HG03039 (cell line): ENCODE data around the gene BCAS3.

Experiments
- ATAC-seq: cut with Tn5 transposase; IDR thresholded peaks from one replicate; pipeline ENCODE4 v1.9.1; 2021; ENCODE audit warnings: mild to moderate bottlenecking, moderate library complexity; ENCODE audit not compliant: unreplicated experiment

The BCAS3 gene

GRCh38 chr17:61401389-61402072 is 723.9 kb downstream of the BCAS3 start:
- no peak for ATAC-seq

GRCh38 chr17:61402073-61402541 is 724.5 kb downstream of the BCAS3 start:
- no peak for ATAC-seq

GRCh38 chr17:61402978-61403800 is 725.5 kb downstream of the BCAS3 start:
- ATAC-seq: no peak

GRCh38 chr17:61403801-61404662 is 726.4 kb downstream of the BCAS3 start:
- ATAC-seq: no peak

- no peak for ATAC-seq
These were observed 726.9 kb downstream of the BCAS3 start for GRCh38 chr17:61404663-61404912.

GRCh38 chr17:61404913-61405685 is 727.4 kb downstream of the BCAS3 start:
- ATAC-seq: no peak

- no peak for ATAC-seq
These were observed 728.3 kb downstream of the BCAS3 start for GRCh38 chr17:61405686-61406536.

- no peak for ATAC-seq
These were observed 728.8 kb downstream of the BCAS3 start for GRCh38 chr17:61406537-61406845.

- no peak for ATAC-seq
These were observed 729.6 kb downstream of the BCAS3 start for GRCh38 chr17:61406971-61407911.

- no peak for ATAC-seq
These were observed 730.7 kb downstream of the BCAS3 start for GRCh38 chr17:61408151-61409041.

- no peak for ATAC-seq
These were observed 731.9 kb downstream of the BCAS3 start for GRCh38 chr17:61409301-61410112.

- ATAC-seq: no peak
These were observed 732.7 kb downstream of the BCAS3 start for GRCh38 chr17:61410141-61411010.

- ATAC-seq: no peak
These were observed 733.3 kb downstream of the BCAS3 start for GRCh38 chr17:61411011-61411260.

- ATAC-seq: no peak
These were observed 733.9 kb downstream of the BCAS3 start for GRCh38 chr17:61411261-61412142.

- peak; percentile 58 for ATAC-seq
These were observed 734.6 kb downstream of the BCAS3 start for GRCh38 chr17:61412143-61412859.
